Measurements from ENCODE around the gene ABCA13. TPM values are rescaled to one million over a fixed set of nuclear protein-coding genes. Genes with fewer than 3 reads are reported as not detected.
"Not testable (repeated sequence)": the region's sequence is repeated elsewhere in the genome, so short reads cannot be mapped to it uniquely, and the experiment has no call there.

The ABCA13 gene
- polyA plus RNA-seq (2013, experiment 1 of 2; ENCODE audit: insufficient read length): 0.05 TPM
- 0.06 TPM for polyA plus RNA-seq (2013, experiment 2 of 2; ENCODE audit: insufficient read length)

- DNase-seq: peak; percentile 41
These were observed at the start of gene ABCA13 for GRCh38 chr7:48171202-48171601. Gene ABCA13 (plus strand): TSS chr7:48171458. CDS start chr7:48171484, 26 bp downstream.

GRCh38 chr7:48126037-48126436 lies 45.2 kb upstream of the ABCA13 start:
- DNase-seq: no peak

- DNase-seq: peak; percentile 89
These were observed 40.6 kb upstream of the ABCA13 start for GRCh38 chr7:48130658-48131108.

DNA sequence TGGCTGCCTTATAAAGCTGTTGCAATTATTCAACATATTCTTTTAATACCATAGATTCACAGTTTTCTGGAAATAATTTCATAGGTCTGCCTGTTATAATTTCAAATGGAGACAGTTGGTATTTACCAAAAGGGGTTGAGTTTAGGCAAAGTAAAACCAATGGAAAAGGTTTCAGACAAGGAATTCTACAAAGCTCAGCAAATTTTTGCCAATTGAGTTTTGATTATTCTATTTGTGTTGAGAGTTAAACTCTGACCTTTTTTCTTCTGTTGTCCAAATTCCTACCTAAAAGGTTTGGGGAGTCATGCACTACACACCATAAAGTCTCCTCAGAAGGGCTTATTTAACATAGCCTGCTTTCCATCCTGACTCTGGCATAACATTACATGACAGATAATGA lies 38.5 kb upstream of the ABCA13 start:
- DNase-seq: no peak

- DNase-seq: no peak
These were observed 31.8 kb upstream of the ABCA13 start for GRCh38 chr7:48139459-48139858.

DNA sequence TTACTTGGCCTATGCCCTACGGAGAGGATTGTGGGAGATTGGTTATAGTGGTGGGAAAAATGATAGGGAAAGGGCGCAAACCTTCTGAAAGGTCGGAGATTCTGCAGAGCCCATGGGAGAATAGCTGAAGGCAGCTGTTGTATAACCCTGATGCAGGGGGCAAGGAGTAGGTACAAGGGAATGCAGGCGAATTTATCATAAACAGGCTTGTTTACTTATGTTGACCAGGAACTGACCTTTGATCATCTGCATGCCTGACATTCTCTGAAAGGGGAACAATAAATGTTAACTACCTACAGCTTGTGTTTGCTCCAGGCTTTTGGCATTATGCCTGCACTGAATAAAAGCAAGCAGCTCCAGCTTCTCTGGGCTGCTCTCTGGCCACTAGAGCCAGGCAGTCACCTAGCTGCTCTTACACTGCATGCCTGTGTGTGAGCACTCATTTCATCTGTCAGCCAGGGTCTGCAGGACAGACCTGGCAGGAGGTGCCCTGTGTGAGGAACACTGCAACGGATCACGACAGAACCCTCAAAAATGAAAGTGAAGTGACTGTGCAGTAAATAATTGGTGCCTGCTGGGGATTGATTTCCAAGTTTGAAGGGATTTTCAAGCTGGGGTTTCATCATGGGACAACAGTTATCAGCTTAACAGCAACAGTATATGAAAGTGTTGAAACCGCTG lies 31.1 kb upstream of the ABCA13 start:
- peak; percentile 26 for DNase-seq

DNA sequence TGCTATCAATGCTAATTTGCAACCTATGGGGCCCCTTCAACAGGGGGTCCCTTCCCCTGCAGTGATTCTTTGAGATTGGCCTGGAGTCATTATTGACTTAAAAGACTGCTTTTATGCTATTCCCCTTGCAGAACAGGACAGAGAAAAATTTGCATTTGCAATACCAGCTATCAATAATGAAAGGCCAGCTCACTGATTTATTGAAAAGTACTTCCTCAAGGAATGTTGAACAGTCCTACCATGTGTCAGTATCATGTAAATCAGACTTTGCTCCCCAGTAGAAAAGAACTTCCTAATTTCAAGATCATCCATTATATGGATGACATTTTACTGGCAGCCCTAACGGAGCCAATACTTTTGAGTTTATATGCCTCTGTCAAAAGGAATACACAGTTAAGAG lies 29.7 kb upstream of the ABCA13 start:
- peak; percentile 31 for DNase-seq

- no peak for DNase-seq
These were observed 26.9 kb upstream of the ABCA13 start for GRCh38 chr7:48144291-48144768.

GRCh38 chr7:48147078-48147591 lies 24.1 kb upstream of the ABCA13 start:
- DNase-seq: no peak

GRCh38 chr7:48147690-48148089 lies 23.6 kb upstream of the ABCA13 start:
- DNase-seq: not testable (repeated sequence)

- no peak for DNase-seq
These were observed 22.9 kb upstream of the ABCA13 start for GRCh38 chr7:48148311-48148710.

- DNase-seq: no peak
These were observed 22.2 kb upstream of the ABCA13 start for GRCh38 chr7:48149058-48149457.

DNA sequence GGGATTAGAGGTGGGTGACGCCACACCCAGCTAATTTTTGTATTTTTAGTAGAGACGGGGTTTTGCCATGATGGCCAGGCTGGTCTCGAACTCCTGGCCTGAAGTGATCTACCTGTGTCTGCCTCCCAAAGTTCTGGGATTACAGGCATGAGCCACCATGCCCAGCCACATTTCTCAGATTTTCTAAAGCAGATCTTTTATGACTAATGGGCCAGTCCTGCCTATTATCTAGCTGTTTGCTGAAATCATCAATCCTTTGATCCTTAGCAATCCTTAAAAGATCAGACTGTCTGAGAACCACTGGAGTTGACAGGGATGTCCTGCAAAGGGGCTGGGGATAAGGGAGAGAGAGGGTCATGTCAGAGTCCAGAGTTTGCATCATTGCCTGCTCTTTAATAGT lies 21.2 kb upstream of the ABCA13 start:
- no peak for DNase-seq

- DNase-seq: peak; percentile 59
These were observed 16.4 kb upstream of the ABCA13 start for GRCh38 chr7:48154792-48155413.

GRCh38 chr7:48158404-48158803 lies 12.9 kb upstream of the ABCA13 start:
- peak; percentile 79 for DNase-seq

DNA sequence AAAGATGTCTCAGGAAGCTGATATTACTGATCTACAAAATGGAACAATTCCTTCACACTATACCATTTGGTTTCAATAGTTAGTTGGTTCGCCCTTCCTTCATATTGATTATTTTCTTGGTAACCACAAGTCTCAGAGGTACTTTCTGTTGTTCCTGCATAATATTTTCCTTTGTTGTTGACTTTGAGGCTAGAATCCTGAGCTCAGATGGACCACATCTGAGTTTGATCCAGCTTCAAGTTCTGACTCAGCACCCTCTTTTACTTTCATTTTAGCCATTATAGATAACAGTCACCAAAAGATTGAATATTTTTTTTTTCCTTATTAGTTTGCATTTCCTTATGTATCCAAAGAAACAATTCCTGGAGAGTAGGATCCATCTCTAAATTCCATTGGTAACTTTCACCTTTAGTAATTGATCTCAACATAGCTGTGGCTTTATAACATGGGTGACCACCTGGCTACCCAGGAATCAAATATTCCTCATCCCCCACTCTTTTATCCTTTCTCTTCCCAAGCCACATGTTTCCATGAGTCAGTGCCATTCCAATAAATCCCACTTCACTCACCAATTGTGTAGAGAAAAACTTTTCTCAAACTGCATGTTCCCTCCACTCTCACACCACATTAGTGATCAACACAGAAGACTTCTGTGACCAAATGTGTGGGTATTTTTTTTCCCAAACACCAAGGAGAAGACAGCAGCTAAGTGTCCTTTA lies 9.7 kb upstream of the ABCA13 start:
- DNase-seq: peak; percentile 42

DNA sequence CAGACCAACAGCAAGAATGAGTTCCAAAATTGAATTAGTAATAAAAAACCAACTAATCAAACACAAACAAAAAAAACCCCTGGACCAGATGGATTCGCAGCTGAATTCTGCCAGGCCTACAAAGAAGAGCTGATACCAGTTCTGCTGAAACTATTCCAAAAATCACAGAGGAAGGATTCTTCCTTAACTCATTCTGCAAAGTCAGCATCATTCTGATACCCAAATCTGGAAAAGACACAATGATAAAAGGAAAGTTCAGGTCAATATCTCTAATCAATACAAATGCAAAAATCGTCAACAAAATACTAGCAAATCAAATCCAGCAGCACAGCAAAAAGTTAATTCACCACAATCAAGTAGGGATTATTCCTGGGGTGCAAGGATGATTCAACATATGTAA lies 6.1 kb upstream of the ABCA13 start:
- no peak for DNase-seq

DNA sequence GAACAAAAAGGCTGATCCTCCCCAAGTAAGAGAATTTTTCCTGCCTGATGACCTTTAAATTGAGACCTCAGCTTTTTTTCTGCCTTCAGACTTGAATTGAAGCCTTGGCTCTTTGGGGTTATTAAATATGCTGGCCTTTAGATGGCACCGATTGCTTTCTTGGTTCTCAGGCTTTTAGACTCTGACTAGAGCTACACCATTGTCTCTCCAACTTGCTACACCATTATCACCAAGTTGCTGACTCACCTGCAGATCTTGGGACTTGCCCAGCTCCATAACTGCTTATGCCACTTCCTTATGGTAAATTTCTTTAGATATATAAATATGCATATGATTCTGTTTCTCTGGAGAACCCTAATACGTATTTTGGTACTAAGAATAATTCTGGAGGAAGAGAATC lies 3.1 kb upstream of the ABCA13 start:
- DNase-seq: peak; percentile 46

DNA sequence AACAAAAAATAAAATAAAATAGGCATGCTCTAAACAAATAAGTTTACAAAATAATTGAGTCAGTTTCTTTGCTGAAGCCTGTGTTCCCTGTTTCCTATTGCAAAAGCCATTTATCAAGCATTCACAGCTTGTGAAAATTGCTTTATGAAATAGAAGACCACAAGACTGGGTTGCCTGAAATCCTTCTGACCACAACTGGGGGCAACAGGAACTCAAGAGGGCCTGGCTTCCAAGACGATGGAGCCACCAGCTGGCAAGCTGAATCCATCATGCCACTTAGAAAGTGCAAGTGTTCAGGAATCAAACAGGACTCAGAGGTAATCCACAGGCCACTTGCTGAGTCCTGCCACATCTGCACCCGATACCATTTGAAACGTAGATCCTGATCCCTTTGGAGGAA lies 752 bp upstream of the ABCA13 start:
- DNase-seq: no peak

- DNase-seq: no peak
These were observed 2.1 kb downstream of the ABCA13 start for GRCh38 chr7:48173313-48173712.

DNA sequence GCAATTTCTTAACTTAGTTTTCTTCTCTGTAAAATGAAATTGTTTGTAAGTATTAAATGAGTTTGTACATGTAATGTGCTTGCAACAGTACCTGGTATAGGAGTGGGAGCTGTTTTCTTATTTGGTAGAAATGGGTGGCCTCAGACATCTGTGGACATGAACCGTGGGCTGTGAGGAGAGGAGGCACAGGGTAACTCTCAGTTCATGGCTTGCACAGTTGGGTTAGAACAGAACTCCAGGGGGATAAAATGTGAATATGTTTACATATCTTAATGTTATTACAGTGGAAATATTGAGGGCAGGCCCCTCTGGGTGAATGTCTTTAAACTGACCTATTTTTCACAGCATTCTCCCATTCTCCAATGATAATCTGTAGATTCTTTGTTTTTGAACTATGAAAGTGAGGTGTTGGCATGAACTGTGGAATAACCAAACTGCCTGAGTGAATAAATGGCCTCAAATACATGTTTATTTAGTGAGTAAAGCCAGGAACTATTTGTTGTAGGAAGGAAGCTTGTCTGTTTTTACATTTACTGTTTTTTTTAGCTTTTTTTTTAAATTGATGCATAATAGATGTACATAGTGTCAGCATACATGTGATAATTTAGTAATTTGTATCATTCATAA lies 2.6 kb downstream of the ABCA13 start:
- DNase-seq: peak; percentile 36

- no peak for DNase-seq
These were observed 3.8 kb downstream of the ABCA13 start for GRCh38 chr7:48175019-48175418.
